GM19240 (cell line): ENCODE data around the gene MEIS2.

Experiments used
- DNase-seq: peaks from one replicate; pipeline ENCODE4 v3.0.0; 2011; ENCODE audit warnings: low spot score; ENCODE audit not compliant: insufficient read length

Gene MEIS2

DNA sequence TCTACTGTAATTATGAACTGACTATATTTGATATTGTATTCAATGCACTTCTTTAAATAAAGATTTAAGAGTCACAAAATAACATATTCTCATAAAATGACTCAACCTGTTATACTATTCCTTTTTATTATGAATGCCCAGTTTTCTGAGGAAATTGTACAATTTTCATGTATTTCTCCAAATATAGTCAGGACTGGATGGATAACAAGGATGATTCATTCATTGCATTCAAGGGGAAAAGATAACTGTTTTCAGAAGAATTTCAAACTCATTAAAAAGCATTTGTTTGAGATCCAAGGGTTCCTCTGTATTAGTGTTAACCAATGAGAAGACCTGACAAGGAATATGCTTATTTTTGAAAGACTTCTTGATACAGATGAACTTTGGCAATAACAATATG is 163.7 kb downstream of the MEIS2 start:
- no peak for DNase-seq

DNA sequence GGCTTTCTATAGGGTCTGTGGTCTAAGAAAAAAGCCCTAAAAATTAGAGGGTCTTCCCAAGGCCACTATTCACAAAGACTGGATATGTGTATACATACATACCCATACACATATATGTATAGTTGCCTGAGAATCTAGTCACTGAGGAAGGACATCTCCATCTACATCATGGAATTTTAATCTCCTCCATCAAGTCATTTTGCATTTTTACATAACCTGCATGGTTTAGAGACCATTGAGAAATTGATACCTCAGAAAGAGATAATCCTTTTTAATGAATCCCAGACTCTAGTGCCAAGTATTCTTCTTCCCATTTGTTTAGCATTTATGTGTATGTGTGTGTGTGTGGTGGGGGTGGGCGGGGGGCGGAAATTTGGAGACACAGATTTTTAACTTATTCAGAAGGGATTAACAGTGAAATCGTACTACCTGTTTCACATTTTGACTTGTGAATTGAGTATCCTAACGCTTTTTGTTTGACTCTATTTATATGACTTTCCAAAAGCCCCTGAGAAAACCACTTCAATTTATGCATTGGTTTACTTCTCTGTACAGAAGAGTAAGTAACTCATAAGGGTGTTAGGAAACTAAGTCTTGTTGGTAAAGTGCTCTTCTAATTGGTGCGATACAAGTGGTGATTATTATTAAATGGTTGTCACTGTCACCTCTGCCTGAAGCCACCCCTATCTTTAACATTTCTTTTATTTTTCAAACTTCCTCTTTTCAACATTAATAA is 166.9 kb downstream of the MEIS2 start:
- DNase-seq = no peak

- no peak for DNase-seq
These were observed 168.3 kb downstream of the MEIS2 start for GRCh38 chr15:36932070-36932469.

DNA sequence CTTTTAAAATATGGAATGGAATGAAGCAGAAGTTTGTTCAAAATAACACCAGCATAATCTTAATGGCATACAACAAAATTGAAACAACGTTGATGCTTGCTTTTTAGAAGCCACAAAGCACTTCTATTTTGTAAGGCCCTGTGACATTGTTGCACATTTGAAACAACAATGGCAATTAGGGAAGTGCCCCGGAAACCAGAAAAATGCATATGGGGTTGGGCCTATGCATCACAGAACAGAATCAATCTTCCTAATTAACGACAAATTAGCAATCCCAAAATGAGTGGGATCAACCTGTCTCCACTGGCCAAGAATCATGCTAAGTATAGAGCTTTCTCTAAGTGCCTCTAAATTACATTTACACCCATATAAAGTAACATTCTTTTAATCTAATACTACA is 168.9 kb downstream of the MEIS2 start:
- DNase-seq = no peak

GRCh38 chr15:36926427-36926825 is 173.9 kb downstream of the MEIS2 start:
- DNase-seq = no peak

DNA sequence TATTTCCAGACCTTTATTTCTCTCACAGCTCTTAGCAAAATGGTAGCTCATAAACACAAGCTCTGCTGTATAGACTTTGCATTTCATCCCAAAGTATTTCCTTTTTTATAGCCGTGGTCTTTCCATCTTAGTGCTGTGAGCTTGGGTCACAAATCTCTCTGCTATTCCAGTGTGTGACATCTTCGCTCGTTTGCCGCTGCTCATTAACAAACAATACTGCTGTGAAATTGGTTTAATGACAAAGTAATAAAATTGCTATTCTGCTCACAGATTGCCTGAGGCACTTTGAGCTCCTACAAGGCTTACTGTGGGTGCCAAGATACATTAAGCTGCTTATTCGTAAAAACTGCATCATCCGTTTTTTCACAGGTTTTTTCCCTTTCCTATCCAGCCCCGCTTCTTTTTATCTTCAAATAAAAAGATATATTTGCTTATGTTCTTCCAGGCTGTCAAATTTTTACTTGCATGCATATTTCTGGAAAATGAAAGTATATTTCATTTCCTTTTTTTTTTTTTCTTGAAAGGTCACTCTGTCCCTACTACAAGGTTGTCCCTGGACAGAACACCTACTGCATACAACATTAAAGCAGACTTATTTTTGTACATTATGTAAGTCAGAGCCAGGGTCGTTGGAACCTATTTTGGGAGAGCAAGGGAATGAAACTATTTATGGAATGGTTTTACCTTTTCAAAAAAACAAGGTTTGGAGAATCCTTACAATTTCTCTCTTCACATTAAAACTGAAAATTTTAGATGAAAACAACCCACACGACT is 174.5 kb downstream of the MEIS2 start:
- no peak for DNase-seq

- DNase-seq = no peak
These were observed 175.3 kb downstream of the MEIS2 start for GRCh38 chr15:36925049-36925448.

GRCh38 chr15:36924034-36924433 is 176.3 kb downstream of the MEIS2 start:
- DNase-seq = no peak

- no peak for DNase-seq
These were observed 178.8 kb downstream of the MEIS2 start for GRCh38 chr15:36921484-36922091.

DNA sequence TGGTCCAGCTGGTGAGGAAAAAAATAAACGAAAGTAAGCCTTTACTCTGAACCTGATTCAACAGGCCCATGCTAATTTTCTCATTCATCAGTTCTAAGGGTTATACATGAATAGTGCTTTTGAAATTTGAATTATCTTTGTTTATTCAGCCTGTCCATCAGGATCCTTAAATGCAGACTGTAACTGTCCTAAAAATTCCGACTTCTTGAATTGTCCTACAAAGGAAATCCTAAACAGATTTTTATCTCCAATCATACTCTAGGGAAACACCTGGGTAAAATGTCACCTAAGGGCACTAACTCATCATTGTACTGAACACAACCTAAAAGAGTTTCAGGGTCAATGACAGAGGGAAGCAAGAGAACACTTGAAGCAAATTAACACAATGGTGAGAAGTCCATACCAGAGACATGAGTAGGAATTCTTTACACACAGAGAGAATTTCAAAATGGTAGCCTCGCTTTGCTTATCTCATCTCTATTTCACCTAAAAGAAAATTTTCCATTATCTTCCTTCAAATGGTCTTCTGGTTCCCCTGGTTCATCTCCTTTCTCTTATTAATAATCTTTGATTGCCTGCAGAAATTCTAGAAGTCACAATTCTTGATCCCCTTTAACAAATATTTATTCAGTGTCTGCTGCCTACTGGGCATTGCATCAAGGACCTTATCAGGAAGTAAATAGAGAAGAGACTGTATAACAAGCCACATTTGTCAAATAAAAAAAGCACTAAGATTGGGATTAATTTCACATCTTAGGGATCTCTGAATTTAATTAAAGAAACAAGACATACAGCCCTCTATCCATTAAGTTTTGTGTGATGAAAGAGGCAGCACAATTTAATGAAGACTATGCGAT is 182.7 kb downstream of the MEIS2 start:
- DNase-seq = no peak

DNA sequence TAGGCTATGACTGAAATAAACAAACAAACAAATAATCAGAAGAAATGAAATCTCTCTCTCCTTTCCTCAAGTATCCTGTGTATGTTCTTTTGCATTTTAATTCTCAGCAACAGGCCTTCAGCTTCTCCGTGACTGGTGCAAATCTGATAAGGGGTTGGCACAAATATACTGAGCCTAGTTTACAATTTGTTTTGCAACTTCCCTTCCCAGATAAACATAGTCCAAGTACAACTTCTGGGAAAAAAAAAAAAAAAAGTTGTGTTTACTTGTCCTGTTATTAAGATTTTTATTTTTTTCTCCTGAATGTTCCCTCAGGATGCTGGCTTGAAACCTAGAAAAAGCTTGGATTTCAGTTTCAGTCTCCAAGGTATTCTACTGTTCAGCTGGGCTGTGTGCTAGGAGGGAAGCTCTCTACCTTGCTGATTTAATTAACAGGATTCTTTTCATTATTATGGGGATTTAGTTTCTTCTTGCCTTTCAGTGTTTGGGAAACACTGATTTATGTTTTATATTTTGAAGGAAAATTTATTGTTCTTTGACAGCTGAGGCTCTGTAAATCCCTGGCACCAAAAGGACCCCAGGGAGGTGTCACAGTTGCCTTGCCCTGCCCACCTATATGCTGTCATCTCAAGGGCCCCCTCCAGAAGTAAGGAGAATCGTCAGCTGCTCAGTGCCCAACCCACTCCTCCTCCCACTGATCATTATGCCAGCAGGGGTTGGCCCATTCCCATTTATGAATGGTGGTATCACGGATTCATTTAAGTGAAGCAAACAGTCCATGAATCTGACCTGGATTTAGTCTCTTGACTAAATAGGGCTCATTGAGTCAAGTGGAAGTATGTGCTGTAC is 185.2 kb downstream of the MEIS2 start:
- DNase-seq = no peak

GRCh38 chr15:36914466-36914865 is 185.9 kb downstream of the MEIS2 start:
- DNase-seq = no peak

DNA sequence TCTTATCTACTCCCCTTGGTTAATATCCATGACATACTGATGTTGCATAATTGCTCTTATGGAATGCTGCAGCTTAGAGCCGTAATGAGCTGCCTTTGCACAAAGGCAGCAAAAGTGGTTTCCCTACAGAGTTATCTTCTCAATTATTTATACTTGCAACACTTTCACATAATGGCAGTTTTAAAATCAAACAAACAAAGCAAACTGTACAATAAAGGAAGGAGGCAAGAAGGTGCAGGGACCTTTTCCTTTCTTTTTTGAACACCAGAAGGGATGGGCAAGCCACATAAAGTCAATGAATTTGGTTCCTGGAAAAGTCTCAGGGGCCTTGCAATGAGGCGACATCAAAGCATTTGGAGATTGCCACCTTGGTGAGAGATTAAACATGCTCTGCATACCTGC is 188.0 kb downstream of the MEIS2 start:
- no peak for DNase-seq

GRCh38 chr15:36911322-36911944 is 188.9 kb downstream of the MEIS2 start:
- DNase-seq = no peak

- no peak for DNase-seq
These were observed 191.4 kb downstream of the MEIS2 start for GRCh38 chr15:36908991-36909390.

DNA sequence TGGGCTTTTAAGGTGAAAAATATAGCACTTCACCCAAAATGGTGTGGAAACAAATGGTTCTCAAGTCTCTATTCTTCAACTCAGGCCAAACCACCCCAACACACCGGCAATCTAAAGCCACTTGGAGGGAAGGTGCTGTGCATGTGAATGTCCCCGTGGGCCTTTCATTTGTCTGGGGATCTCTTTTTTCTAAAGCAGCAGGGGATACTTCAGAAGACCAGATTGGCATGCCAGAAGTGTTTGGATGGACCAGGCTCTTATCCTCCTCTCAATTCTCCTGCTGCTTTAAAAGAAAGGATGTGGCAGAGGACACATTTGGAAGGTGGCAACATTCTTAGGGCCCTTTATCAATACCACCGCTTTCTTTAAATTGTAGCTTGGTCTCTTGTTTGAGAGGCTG is 193.1 kb downstream of the MEIS2 start:
- no peak for DNase-seq

DNA sequence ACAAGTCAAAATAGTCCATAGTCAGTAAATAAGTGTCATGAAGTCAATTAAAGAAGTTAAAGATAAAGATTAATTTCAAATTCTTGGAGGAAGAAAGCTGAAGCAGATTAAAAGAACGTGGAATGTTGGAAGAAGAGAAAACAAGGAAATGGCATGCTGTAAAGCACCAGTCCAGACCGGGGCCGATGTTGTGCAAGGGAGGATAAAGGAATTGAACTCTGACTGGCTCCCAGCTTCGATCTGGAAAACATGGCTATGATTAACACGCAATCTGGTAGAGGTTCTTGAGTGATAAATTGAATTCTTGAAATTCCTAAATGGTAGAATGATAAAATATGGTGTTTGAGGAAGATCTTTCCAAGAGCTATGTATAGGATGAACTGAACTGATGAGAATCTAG is 194.4 kb downstream of the MEIS2 start:
- DNase-seq = no peak

- DNase-seq = no peak
These were observed 195.6 kb downstream of the MEIS2 start for GRCh38 chr15:36904715-36905114.

- no peak for DNase-seq
These were observed 196.3 kb downstream of the MEIS2 start for GRCh38 chr15:36903922-36904556.

- no peak for DNase-seq
These were observed 197.2 kb downstream of the MEIS2 start for GRCh38 chr15:36903195-36903594.
